ENCODE results near the gene BCAT1.
A peak's percentile ranks its signal among the peaks of the same experiment; 100 is the strongest.
"Not testable (repeated sequence)": the region's sequence is repeated elsewhere in the genome, so short reads cannot be mapped to it uniquely, and the experiment has no call there.

BCAT1 gene

GRCh38 chr12:24913130-24913529, 35.8 kb downstream of the BCAT1 start:
- TF ChIP-seq JUND (IDR thresholded peaks at IDR 0.05; ENCODE audit: low read depth): no peak
- in situ Hi-C loops (cut with HindIII; ENCODE audit: low pct_unique_long_range_greater_than_20kb, low sequenced_read_pairs): no loop called here
- peak in 1 of 2 experiments; percentile 18 for DNase-seq (ENCODE audit: low read depth in 1 of 2, low spot score in 1 of 2)

DNA sequence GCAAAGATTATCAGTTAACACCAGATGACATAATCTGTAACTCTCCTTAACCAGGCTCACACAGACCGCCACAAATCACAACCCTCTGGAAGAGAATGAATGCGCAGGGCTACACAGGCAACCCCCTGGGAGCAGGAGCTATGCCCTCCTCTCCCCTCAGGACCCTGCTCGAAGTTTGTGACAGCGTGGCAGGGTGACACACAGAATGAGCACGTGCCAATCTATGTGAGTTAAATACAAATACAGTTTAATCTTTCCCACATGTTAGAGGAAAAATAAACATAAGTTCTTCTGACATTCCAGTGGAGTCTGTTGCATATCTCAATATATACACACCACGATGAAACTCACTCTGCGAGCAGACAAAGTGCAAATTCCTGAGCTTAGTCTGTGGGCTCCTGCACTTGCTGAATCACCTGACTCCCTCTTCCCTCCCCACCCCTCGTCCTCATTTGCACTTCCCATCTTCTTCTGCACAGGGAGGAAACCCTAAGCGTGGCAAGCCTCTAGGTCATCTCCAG, 37.6 kb downstream of the BCAT1 start:
- no peak for TF ChIP-seq JUND (IDR thresholded peaks at IDR 0.05; ENCODE audit: low read depth)
- in situ Hi-C loops (cut with HindIII; ENCODE audit: low pct_unique_long_range_greater_than_20kb, low sequenced_read_pairs): no loop called here
- peak in 1 of 2 experiments; percentile 16 for DNase-seq (ENCODE audit: low read depth in 1 of 2, low spot score in 1 of 2)

DNA sequence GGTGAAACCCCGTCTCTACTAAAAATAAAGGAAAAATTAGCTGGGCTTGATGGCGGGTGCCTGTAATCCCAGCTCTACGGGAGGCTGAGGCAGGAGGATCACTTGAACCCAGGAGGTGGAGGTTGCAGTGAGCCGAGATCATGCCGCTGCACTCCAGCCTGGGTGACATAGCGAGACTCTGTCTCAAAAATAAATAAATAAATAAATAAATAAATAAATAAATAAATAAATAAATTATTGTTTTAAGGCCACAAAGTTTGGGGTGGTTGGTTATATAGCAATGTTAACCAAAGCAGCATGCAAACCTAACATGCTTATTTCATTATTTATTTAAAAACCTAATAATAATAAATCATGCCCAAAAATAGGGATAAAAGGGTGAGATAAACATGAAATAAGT, 38.7 kb downstream of the BCAT1 start:
- in situ Hi-C loops (cut with HindIII; ENCODE audit: low pct_unique_long_range_greater_than_20kb, low sequenced_read_pairs); DNase-seq (ENCODE audit: low read depth in 1 of 2, low spot score in 1 of 2): not testable (repeated sequence)

DNA sequence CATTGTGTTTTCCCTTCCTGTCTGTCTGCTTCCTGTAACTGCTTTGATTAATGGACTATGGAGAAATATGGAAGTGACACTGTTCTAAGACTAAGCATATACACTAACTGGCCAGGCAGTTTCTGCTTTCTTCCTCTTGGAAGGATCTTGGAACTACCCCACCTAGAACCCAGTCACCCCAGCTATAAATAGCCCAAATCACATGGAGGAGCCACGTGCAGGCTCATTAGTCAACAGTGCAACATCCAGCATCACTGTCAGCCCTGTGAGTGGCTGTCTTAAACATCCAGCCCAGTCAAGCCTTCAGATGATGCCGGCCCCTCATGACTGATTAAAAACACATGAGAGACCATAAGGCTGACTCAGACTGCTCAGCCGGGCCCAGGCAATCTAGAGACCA, 39.2 kb downstream of the BCAT1 start:
- DNase-seq (ENCODE audit: low read depth in 1 of 2, low spot score in 1 of 2): no peak
- in situ Hi-C loops (cut with HindIII; ENCODE audit: low pct_unique_long_range_greater_than_20kb, low sequenced_read_pairs): no loop called here
- no peak for TF ChIP-seq JUND (IDR thresholded peaks at IDR 0.05; ENCODE audit: low read depth)

DNA sequence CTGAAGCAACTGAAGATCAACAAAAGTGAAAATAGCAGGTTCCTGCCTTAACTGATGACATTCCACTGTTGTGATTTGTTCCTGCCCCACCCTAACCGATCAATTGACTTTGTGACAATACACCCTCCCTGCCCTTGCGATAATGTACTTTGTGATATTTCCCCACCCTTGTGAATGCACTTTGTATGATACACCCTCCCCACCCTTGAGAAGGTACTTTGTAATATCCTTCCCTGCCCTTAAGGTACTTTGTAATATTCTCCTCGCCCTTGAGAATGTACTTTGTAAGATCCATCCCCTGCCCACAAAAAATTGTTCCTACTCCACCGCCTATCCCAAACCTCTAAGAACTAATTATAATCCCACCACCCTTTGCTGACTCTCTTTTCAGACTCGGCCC, 41.4 kb downstream of the BCAT1 start:
- in situ Hi-C loops (cut with HindIII; ENCODE audit: low pct_unique_long_range_greater_than_20kb, low sequenced_read_pairs): no loop called here
- TF ChIP-seq JUND (IDR thresholded peaks at IDR 0.05; ENCODE audit: low read depth): no peak
- no peak for DNase-seq (ENCODE audit: low read depth in 1 of 2, low spot score in 1 of 2)

DNA sequence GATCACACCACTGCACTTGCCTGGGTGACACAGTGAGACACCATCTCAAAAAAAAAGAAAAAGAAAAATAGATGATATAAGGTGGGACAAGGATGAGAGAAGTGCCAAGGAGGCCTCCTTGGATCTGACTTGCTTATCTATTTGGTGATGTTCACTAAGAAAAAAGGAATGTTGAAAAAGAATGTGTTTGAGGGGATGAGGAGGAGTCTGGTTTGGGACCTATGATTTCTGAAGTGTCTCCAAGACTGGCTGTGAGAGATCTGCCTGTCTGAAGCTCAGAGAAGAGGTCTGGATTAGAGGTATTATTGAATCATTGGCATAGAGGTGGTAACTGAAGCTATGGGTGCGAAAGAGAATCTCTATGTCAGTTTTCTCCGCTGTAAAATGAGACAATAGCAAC, 42.8 kb downstream of the BCAT1 start:
- TF ChIP-seq JUND (IDR thresholded peaks at IDR 0.05; ENCODE audit: low read depth): no peak
- in situ Hi-C loops (cut with HindIII; ENCODE audit: low pct_unique_long_range_greater_than_20kb, low sequenced_read_pairs): no loop called here

DNA sequence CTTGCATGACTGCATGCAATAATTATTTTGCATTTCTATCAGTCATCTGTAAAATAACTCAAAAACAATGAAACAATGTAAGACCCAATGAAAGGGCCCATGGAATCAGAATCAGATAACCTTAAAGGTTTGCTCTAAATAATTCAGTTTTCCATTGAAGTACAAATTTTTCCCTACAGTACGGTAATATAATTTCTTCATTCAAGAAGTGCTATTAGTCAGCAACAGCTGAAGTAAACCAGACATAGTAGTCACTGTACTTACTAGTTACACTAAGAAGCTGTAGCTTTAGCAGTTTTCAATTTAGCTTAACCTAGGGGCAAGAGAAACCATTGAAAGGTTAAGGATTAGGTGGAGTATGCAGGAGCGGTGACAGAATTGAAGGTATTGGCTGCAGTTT, 43.5 kb downstream of the BCAT1 start:
- in situ Hi-C loops (cut with HindIII; ENCODE audit: low pct_unique_long_range_greater_than_20kb, low sequenced_read_pairs): no loop called here
- TF ChIP-seq JUND (IDR thresholded peaks at IDR 0.05; ENCODE audit: low read depth): no peak
- DNase-seq (ENCODE audit: low read depth in 1 of 2, low spot score in 1 of 2): no peak

More for the DNA sequence above, 42.8 kb downstream of the BCAT1 start:
- no peak for DNase-seq (ENCODE audit: low read depth in 1 of 2, low spot score in 1 of 2)

GRCh38 chr12:24904871-24905270, 44.0 kb downstream of the BCAT1 start:
- TF ChIP-seq JUND (IDR thresholded peaks at IDR 0.05; ENCODE audit: low read depth): no peak
- DNase-seq (ENCODE audit: low read depth in 1 of 2, low spot score in 1 of 2): no peak
- in situ Hi-C loops (cut with HindIII; ENCODE audit: low pct_unique_long_range_greater_than_20kb, low sequenced_read_pairs): no loop called here

- no peak for DNase-seq (ENCODE audit: low read depth in 1 of 2, low spot score in 1 of 2)
- in situ Hi-C loops (cut with HindIII; ENCODE audit: low pct_unique_long_range_greater_than_20kb, low sequenced_read_pairs): no loop called here
- TF ChIP-seq JUND (IDR thresholded peaks at IDR 0.05; ENCODE audit: low read depth): no peak
These were observed 45.4 kb downstream of the BCAT1 start for GRCh38 chr12:24903329-24904088.

GRCh38 chr12:24902511-24903328, 46.2 kb downstream of the BCAT1 start:
- no peak for TF ChIP-seq JUND (IDR thresholded peaks at IDR 0.05; ENCODE audit: low read depth)
- in situ Hi-C loops (cut with HindIII; ENCODE audit: low pct_unique_long_range_greater_than_20kb, low sequenced_read_pairs): no loop called here
- DNase-seq (ENCODE audit: low read depth in 1 of 2, low spot score in 1 of 2): no peak

DNA sequence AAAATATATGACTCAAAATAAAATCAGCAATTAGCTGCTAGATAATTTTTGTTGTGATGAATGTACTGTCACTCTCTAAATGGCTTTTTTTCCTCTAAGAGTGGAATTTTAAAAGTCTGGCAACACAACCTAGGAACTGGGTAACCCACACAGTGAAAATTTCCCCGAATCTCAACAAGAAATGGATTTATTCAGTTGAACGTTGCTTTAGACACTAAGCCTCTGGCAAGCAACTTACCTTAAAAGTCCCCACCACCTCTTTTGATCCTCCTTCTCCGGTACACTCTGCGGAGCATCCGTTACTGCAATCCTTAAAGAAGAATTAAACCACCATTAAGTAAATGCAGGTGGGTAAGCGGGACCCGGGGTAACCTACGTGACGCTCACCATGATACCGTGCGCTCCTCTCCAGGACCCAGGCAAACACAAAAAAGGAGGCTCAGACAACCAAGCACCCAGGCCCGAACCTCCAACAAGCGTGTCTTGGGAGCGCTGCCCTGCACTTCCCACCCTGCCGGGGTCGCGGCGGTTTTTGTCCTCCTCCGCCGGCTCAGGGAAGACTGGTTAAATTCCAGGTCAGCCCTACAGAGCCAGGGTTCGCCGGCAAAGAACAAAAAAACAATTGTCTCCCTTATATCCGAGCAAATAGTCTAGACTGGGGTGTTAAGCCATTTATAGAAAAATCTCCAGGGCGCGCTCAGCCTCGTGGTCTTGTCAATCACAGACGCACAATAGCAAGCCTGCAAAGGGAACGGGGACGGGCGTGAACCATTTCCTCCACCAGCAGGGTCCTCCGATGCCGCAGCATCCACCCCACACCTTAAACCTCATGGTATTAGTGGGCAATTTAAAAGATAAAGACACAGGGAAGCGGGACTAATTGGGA, 47.1 kb downstream of the BCAT1 start:
- no peak for TF ChIP-seq JUND (IDR thresholded peaks at IDR 0.05; ENCODE audit: low read depth)
- in situ Hi-C loops (cut with HindIII; ENCODE audit: low pct_unique_long_range_greater_than_20kb, low sequenced_read_pairs): no loop called here
- DNase-seq (ENCODE audit: low read depth in 1 of 2, low spot score in 1 of 2): no peak

DNA sequence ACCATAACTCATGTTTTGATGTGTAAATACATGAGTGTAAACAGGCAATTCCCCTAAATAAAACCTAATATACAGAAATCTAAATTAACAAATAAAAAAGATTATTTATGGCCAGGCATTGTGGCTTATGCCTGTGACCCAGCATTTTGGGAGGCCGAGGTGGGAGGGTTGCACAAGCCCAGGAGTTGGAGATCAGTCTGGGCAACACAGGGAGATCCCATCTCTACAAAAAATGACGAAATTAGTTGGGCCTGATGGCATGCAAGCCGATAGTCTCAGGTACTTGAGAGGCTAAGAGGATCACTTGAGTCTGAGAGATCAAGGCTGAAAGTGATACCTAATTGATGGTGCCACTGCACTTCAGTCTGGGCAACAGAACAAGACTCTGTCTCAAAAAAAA, 48.7 kb downstream of the BCAT1 start:
- no peak for DNase-seq (ENCODE audit: low read depth in 1 of 2, low spot score in 1 of 2)
- TF ChIP-seq JUND (IDR thresholded peaks at IDR 0.05; ENCODE audit: low read depth): no peak
- in situ Hi-C loops (cut with HindIII; ENCODE audit: low pct_unique_long_range_greater_than_20kb, low sequenced_read_pairs): no loop called here

Data from T47D (cell line).